Loucy (cell line): ENCODE data around the gene NCOA6.

Experiments used
- CTCF ChIP-seq: fragments of 200-600 bp; sonication (generic); conservative IDR thresholded peaks from 2 replicates; pipeline ENCODE4 v1.5.1; 2014; ENCODE audit warnings: mild to moderate bottlenecking, antibody characterized with exemption, low read length
- EZH2phosphoT487 ChIP-seq: fragments of 200-600 bp; IDR thresholded peaks from 2 replicates; pipeline ENCODE4 v1.6.1; 2018; ENCODE audit warnings: antibody characterized with exemption, mild to moderate bottlenecking, moderate library complexity, borderline replicate concordance

- TF ChIP-seq CTCF (no peak), EZH2phosphoT487 (no peak)
Observed at GRCh38 chr20:34806255-34806654, 19.2 kb downstream of the NCOA6 start.
